HG02981 (cell line): ENCODE measurements around the gene USP15.
"Not testable (repeated sequence)": the region's sequence is repeated elsewhere in the genome, so short reads cannot be mapped to it uniquely, and the experiment has no call there.

Source experiments
- ATAC-seq: cut with Tn5 transposase; IDR thresholded peaks from one replicate; pipeline ENCODE4 v1.9.1; 2021; ENCODE audit warnings: mild to moderate bottlenecking, moderate library complexity; ENCODE audit not compliant: unreplicated experiment

The USP15 gene

GRCh38 chr12:62365846-62366245 lies 105.6 kb downstream of the USP15 start:
- not testable (repeated sequence) for ATAC-seq

GRCh38 chr12:62368430-62369223 lies 108.4 kb downstream of the USP15 start:
- not testable (repeated sequence) for ATAC-seq

- ATAC-seq, result no peak
Observed at GRCh38 chr12:62370189-62370588, 110.0 kb downstream of the USP15 start.

- no peak for ATAC-seq
Observed at GRCh38 chr12:62371661-62372060, 111.5 kb downstream of the USP15 start.

- ATAC-seq, result no peak
Observed at GRCh38 chr12:62372134-62372533, 111.9 kb downstream of the USP15 start.

GRCh38 chr12:62372825-62373224 lies 112.6 kb downstream of the USP15 start:
- no peak for ATAC-seq

- ATAC-seq, result no peak
Observed at GRCh38 chr12:62375603-62376002, 115.4 kb downstream of the USP15 start.

- ATAC-seq, result no peak
Observed at GRCh38 chr12:62379026-62379722, 119.0 kb downstream of the USP15 start.

- ATAC-seq, result no peak
Observed at GRCh38 chr12:62379723-62380045, 119.5 kb downstream of the USP15 start.

- ATAC-seq, result no peak
Observed at GRCh38 chr12:62382526-62382925, 122.3 kb downstream of the USP15 start.

GRCh38 chr12:62396750-62397149 lies 136.5 kb downstream of the USP15 start:
- no peak for ATAC-seq

GRCh38 chr12:62400135-62400534 lies 139.9 kb downstream of the USP15 start:
- peak; percentile 80 for ATAC-seq

GRCh38 chr12:62401631-62402030 lies 141.4 kb downstream of the USP15 start:
- no peak for ATAC-seq

- no peak for ATAC-seq
Observed at GRCh38 chr12:62403031-62403430, 142.8 kb downstream of the USP15 start.

GRCh38 chr12:62407587-62407986 lies 147.4 kb downstream of the USP15 start:
- no peak for ATAC-seq

- ATAC-seq, result no peak
Observed at GRCh38 chr12:62409068-62409467, 148.9 kb downstream of the USP15 start.

GRCh38 chr12:62414180-62414579 lies 154.0 kb downstream of the USP15 start:
- no peak for ATAC-seq

GRCh38 chr12:62426089-62426488 lies 165.9 kb downstream of the USP15 start:
- no peak for ATAC-seq

- no peak for ATAC-seq
Observed at GRCh38 chr12:62429457-62429856, 169.3 kb downstream of the USP15 start.

GRCh38 chr12:62434494-62435302 lies 174.5 kb downstream of the USP15 start:
- ATAC-seq, result no peak

GRCh38 chr12:62435303-62436163 lies 175.3 kb downstream of the USP15 start:
- ATAC-seq, result peak; percentile 82
